Skin of body (tissue), 3 donors: Measurements from ENCODE around the gene CFAP119. TPM values are rescaled to one million over a fixed set of nuclear protein-coding genes. Genes with fewer than 3 reads are reported as not detected.

Experiments
- DNase-seq: peaks from one replicate; lab custom pipeline; 2025; lab: John Stamatoyannopoulos, UW
- small RNA-seq: library from RNA; depleted of rRNA; stranded (forward); fragments of <200 nt; gene quantifications from one replicate; pipeline ENCODE3, GENCODE V24; 2014; ENCODE audit warnings: low replicate concordance
- total RNA-seq: library from RNA; depleted of rRNA; stranded (reverse); fragments of >200 nt; gene quantifications from one replicate; pipeline ENCODE4 v1.2.3, GENCODE V29; 2014

The CFAP119 gene
- total RNA-seq, 1 donor from 2014 or later: 0.79 TPM

GRCh38 chr16:30710971-30711370 lies 50.9 kb downstream of the CFAP119 start:
- DNase-seq: no peak

Small RNA genes within 50 kb of the gene (small RNA-seq; reads per million reads assigned to genes)
- gene SNORA30: 1.2 reads per million, percentile 81 among the genes with 10 or more reads in this experiment

Other genes with a start within 250 kb of the CFAP119 start
- gene ZNF768, start 235.5 kb downstream of the CFAP119 start, total RNA-seq: 11.2 TPM
- 5.8 TPM for gene ZNF747, start 227.2 kb downstream of the CFAP119 start, total RNA-seq
- gene ZNF764, start 203.7 kb downstream of the CFAP119 start, total RNA-seq: 4.1 TPM
- gene ZNF688, start 190.3 kb downstream of the CFAP119 start, total RNA-seq: 8.9 TPM
- 9.8 TPM for gene ZNF785, start 176.4 kb downstream of the CFAP119 start, total RNA-seq
- gene ZNF689, start 151.7 kb downstream of the CFAP119 start, total RNA-seq: 3.3 TPM
- 8.4 TPM for gene PRR14, start 111.1 kb downstream of the CFAP119 start, total RNA-seq
- 17.3 TPM for gene FBRS, start 103.6 kb downstream of the CFAP119 start, total RNA-seq
- 17.1 TPM for gene SRCAP, start 62.9 kb downstream of the CFAP119 start, total RNA-seq
- gene PHKG2, start 13.6 kb downstream of the CFAP119 start, total RNA-seq: 13.6 TPM
- gene RNF40, start 260 bp upstream of the CFAP119 start, total RNA-seq: 48.4 TPM
- 5.2 TPM for gene ZNF629, start 25.1 kb upstream of the CFAP119 start, total RNA-seq
- 20.7 TPM for gene BCL7C, start 132.0 kb upstream of the CFAP119 start, total RNA-seq
- 0.59 TPM for gene CTF1, start 134.6 kb upstream of the CFAP119 start, total RNA-seq
- gene FBXL19, start 161.5 kb upstream of the CFAP119 start, total RNA-seq: 9.8 TPM
- gene ORAI3, start 187.0 kb upstream of the CFAP119 start, total RNA-seq: 10.3 TPM
- 4.1 TPM for gene SETD1A, start 195.7 kb upstream of the CFAP119 start, total RNA-seq
- 8.5 TPM for gene HSD3B7, start 223.1 kb upstream of the CFAP119 start, total RNA-seq
- 0.89 TPM for gene STX1B, start 248.6 kb upstream of the CFAP119 start, total RNA-seq